ENCODE measurements around the gene TUBB2B. TPM values are rescaled to one million over a fixed set of nuclear protein-coding genes. Genes with fewer than 3 reads are reported as not detected.
"Not testable (repeated sequence)": the region's sequence is repeated elsewhere in the genome, so short reads cannot be mapped to it uniquely, and the experiment has no call there.

TUBB2B gene
- total RNA-seq, 1 donor from 2014 or later, result 114 TPM

DNA sequence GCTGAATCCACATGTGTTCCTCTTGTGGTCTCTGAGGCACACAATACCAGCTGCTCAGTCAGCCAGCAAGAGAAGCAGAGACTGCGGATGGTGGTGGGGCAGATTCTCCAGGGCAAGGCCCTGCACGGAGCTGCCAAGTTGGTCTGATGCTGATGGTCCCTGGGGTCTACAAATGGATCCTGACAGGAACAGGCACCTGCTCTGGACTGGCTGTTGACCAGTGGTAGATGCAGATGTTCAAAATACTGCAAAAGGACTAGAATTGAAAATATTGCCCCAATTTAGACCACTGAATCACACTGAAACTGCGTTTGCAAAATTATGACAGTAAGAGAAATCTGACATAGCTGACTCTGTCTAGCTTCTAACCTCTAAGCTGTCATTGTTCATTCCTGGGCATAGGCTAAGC, 40.5 kb downstream of the TUBB2B start:
- no peak for DNase-seq (ENCODE audit: low spot score in 2 of 2, unreplicated experiment in 2 of 2)
- Mint-ChIP-seq H3K4me1 (no peaks in the 10 kb centered on the region), H3K4me3 (no peak overlapping the region), H3K27ac (no peak overlapping the region), H3K27me3 (ENCODE audit: low read depth) (no peaks in the 10 kb centered on the region), H3K9me3 (peaks cover 4% of the 10 kb centered on the region), H3K36me3 (no peaks in the 10 kb centered on the region)
- TF ChIP-seq, protein P1, sequence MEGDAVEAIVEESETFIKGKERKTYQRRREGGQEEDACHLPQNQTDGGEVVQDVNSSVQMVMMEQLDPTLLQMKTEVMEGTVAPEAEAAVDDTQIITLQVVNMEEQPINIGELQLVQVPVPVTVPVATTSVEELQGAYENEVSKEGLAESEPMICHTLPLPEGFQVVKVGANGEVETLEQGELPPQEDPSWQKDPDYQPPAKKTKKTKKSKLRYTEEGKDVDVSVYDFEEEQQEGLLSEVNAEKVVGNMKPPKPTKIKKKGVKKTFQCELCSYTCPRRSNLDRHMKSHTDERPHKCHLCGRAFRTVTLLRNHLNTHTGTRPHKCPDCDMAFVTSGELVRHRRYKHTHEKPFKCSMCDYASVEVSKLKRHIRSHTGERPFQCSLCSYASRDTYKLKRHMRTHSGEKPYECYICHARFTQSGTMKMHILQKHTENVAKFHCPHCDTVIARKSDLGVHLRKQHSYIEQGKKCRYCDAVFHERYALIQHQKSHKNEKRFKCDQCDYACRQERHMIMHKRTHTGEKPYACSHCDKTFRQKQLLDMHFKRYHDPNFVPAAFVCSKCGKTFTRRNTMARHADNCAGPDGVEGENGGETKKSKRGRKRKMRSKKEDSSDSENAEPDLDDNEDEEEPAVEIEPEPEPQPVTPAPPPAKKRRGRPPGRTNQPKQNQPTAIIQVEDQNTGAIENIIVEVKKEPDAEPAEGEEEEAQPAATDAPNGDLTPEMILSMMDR (IDR thresholded peaks at IDR 0.05; ENCODE audit: unreplicated experiment), result no peak

DNA sequence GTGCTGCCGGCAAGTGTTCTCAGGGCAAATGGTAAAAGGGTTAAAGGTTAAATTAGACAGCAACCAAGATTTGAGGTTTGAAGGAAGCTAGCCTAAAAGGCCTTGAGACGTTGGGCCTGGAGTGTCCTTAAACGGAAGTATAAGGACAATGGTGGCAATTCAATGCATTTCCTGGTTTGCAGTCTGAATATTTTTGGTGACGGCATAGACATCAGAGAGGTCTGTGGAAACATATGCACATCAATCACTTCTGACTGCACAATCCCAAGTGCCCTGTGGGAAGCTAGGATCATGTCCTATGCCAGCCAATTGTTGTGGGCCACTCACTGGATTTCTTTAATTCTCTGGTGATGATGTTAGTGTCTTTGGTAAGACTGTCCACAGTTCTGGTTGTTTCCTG, 44.4 kb downstream of the TUBB2B start:
- no peaks in the 10 kb centered on the region for H3K27me3 Mint-ChIP-seq (ENCODE audit: low read depth)

GRCh38 chr6:3181105-3181504, 46.3 kb downstream of the TUBB2B start:
- Mint-ChIP-seq H3K27ac (no peak overlapping the region), H3K36me3 (no peaks in the 10 kb centered on the region), H3K4me1 (peaks cover under 1% of the 10 kb centered on the region), H3K27me3 (ENCODE audit: low read depth) (no peaks in the 10 kb centered on the region), H3K9me3 (no peaks in the 10 kb centered on the region), H3K4me3 (no peak overlapping the region)
- no peak for DNase-seq (ENCODE audit: low spot score in 2 of 2, unreplicated experiment in 2 of 2)
- TF ChIP-seq, protein P1 (IDR thresholded peaks at IDR 0.05; ENCODE audit: unreplicated experiment), result no peak

More for the DNA sequence above, 44.4 kb downstream of the TUBB2B start:
- no peak for DNase-seq (ENCODE audit: low spot score in 2 of 2, unreplicated experiment in 2 of 2)
- TF ChIP-seq, protein P1 (IDR thresholded peaks at IDR 0.05; ENCODE audit: unreplicated experiment), result no peak
- Mint-ChIP-seq H3K4me3 (no peak overlapping the region), H3K4me1 (no peaks in the 10 kb centered on the region), H3K27ac (no peak overlapping the region), H3K9me3 (peaks cover 4% of the 10 kb centered on the region), H3K36me3 (no peaks in the 10 kb centered on the region)

DNA sequence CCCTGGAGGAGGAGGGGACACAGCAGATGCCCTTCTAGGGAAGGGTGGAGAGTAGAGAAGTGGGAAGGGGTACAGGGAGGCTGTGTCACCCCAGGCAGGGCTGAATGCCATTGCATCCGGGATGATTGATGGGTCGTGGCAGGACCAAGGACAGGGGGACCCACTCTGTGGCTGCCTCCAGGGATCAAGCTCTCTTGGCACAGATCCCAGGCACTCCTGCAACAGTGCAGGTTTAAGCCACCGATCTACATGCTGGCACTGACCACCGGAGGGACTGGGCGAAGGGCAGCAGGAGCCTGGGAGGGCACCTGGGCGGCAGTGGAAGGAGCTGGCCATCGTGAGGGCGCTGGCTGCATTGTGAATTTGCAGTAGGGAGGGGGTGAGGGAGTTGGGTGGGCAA, 47.5 kb downstream of the TUBB2B start:
- H3K9me3 Mint-ChIP-seq; H3K36me3 Mint-ChIP-seq; H3K4me1 Mint-ChIP-seq; H3K27me3 Mint-ChIP-seq (ENCODE audit: low read depth); H3K27ac Mint-ChIP-seq; DNase-seq (ENCODE audit: low spot score in 2 of 2, unreplicated experiment in 2 of 2): not testable (repeated sequence)
- H3K4me3 Mint-ChIP-seq, result peak overlapping the region; percentile 59

DNA sequence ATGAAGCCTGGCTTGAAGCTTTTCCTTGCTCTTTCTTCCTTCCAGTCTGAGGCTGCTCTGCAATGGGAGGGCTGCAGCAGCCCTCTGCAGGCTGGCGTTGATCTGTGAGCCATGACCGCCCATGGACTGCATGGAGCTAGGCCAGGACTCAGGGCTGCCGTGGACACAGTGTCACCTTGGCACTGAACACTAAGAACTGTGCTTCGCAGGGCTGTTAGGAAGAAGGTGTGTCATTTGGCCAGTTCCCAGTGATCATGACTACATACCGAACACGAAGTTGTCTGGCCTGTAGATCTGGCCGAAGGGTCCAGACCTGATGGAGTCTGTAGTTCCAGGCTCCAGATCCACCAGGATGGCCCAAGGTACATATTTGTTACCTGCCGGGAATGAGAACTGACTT, 48.8 kb downstream of the TUBB2B start:
- H3K4me3 Mint-ChIP-seq; H3K36me3 Mint-ChIP-seq; H3K27ac Mint-ChIP-seq; H3K27me3 Mint-ChIP-seq (ENCODE audit: low read depth); DNase-seq (ENCODE audit: low spot score in 2 of 2, unreplicated experiment in 2 of 2); H3K9me3 Mint-ChIP-seq; H3K4me1 Mint-ChIP-seq: not testable (repeated sequence)

DNA sequence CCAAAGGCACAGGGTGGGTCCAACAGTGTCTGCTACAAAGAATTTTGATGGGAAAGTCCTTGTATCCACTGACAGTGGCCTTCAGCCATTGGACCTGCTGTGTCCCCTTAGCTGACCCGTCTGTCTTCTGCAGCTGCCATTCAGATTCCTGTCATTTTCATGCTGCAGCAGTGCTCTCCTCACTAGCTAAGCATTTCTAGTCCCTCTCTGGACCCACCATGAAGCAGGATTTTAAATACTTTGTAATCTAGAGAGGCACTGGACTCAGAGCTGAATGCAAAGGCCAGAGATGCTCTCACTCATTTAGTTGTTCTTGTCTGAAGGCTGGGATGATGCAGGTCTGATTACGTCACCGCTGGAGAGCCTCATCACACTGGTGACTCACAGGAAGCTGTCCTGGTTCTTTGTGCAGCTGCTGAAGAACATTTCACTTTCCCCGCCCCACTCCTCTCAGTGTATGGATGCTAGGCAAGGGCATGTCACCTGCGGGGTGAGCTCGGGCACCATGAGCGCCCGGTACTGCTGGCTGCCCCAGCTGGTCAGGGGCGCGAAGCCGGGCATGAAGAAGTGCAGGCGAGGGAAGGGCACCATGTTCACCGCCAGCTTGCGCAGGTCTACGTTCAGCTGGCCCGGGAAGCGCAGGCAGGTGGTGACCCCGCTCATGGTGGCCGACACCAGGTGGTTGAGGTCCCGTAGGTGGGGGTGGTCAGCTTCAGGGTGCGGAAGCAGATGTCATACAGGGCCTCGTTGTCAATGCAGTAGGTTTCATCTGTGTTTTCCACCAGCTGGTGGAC, 50.7 kb downstream of the TUBB2B start:
- Mint-ChIP-seq H3K36me3 (no peaks in the 10 kb centered on the region), H3K4me1 (peaks cover 13% of the 10 kb centered on the region), H3K27me3 (ENCODE audit: low read depth) (no peaks in the 10 kb centered on the region), H3K4me3 (no peak overlapping the region), H3K27ac (no peak overlapping the region), H3K9me3 (no peaks in the 10 kb centered on the region)
- TF ChIP-seq, protein P1 (IDR thresholded peaks at IDR 0.05; ENCODE audit: unreplicated experiment), result no peak
- DNase-seq (ENCODE audit: low spot score in 2 of 2, unreplicated experiment in 2 of 2), result no peak

Data from mesothelial cell of epicardium (in vitro differentiated cells).